NK-92 treated with Interleukin-12 subunit alpha and Interleukin-12 subunit beta, amount 100 ng/mL, for 24 hours (cell line): ENCODE results near the gene IQUB.
"Not testable (repeated sequence)": the region's sequence is repeated elsewhere in the genome, so short reads cannot be mapped to it uniquely, and the experiment has no call there.

ENCODE experiments used
- DNase-seq: peaks from one replicate; lab custom pipeline; 2025; lab: John Stamatoyannopoulos, UW

Gene IQUB

GRCh38 chr7:123534383-123535260 lies at the start of gene IQUB:
Gene IQUB (minus strand): TSS chr7:123534595. CDS start chr7:123512340, 22,255 bp downstream.
- DNase-seq: peak; percentile 75

- DNase-seq: no peak
Measured at GRCh38 chr7:123583821-123584220, 49.4 kb upstream of the IQUB start.

DNA sequence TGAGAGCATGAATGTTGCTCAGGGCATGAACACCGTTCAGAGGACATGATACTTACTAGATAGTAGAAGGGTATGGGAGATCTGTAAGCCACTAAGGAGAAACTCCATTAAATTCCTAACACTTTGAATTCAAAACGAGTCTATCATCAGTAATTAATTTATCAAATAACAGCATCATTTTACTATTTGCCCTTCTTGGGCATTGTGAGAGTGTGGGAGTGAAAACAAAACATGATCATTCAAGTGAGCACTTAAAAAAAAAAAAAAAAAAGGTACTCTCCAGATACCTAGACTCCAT lies 46.7 kb upstream of the IQUB start:
- DNase-seq: no peak

DNA sequence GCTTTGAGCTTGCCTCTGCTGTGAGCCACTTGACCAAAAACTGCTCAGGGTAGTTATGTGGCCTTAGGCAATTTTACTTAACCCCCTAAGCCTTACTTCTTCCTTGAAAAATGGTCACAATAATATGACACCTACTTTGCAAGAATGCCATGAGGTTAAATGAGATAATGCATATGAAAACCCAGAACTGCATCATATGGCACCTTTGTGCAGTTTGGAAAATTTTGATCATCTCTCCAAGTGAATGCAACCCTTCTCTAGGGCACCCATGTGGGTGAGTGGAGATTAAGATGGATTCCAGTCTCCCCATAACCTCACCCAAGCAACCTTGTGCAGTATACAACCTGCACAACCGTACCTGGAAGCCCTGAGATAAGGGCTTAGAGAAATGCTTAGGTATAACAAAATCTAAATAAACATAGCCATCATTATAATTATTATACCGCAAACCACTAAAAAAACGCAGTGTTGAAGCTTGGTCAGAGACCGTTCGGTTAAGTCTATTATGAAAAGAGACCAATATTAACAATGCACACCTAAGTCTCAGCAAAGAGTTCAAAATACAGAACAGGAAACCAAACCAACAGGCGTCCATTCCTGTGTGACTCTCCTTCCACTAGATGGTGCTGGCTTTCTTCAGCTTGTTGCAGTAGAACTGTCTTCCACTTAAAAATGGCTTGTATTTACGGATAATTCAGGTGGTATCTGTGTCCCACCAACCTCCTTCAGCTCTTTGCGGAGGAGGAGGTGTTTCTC lies 46.2 kb upstream of the IQUB start:
- DNase-seq: no peak

DNA sequence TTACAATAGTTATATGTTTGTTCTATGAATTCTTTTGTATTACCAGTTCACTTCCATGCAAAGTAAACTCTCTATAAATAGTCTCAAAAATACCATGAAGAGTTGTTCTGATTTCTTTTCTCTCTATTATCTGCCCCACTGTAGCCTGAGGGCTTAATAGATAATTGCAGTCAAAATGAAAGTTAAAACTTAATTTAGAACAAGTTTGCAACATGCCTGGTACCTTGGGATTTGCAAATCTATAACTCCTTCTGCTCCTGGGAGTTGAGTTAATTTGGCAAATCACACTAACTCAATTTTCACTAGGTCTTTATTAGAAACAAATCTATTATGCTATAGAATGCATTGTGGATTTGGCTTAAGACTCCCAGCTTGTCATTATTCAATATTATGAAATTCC lies 45.0 kb upstream of the IQUB start:
- DNase-seq: no peak

DNA sequence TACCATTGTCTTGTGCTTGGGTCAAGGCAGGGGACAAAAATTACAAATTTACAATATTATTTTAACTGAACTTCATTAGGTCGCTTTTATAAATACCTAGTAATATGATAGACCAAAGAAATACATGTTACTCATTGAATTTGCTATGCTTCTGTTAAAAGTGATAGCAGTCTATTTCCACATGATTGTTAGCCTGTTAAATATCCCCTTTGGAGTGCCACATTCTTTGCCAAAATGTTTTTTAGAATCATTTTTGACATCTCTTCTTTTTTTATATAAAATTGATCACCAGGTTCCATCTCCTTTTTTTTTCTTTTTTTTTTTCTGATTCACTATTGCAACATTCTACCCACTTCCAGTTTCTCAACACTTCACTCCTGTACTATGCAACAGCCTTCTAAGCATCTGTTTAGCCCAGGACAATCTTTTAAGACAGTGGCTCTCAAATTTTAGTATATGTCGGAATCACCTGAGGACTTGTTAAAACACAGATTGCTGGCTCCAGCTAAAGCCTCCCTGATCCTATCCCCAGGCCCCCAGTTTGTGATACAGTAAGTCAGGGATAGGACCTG lies 39.6 kb upstream of the IQUB start:
- no peak for DNase-seq

DNA sequence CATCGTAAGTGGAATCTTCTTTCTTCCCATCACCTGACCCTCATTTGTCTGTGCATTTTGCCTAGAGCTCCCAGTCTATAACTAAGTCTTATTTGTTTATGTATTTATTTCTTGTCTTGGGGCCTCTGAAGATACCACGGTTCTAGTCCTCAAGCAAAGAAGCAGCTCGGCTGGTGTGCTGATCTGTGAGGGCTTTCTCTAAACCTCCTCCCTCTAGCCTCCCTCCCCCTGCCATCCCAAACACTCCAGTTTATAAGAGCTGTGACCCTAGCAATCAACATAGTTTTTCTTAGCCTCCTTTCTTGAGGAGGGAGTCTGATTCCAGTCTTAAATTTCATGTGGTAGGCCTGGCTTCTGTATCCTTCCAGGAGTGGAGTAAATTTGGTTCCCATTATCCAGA lies 38.9 kb upstream of the IQUB start:
- DNase-seq: no peak

DNA sequence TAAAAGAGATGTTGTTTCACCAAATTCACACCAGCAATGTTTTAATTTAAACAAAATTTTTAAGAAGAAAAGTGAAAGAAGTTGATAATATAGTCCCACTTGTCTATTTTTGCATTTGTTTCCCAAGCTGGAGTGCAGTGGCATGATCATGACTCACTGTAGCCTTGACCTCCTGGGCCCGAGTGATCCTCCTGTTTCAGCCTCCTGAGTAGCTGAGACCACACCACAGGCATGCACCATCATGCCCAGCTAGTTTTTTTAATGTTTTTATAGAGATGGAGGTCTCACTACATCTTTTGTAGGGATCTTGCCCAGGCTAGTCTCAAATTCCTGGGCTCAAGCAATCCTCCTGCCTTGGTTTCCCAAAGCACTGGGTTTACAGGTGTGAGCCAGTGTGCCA lies 37.3 kb upstream of the IQUB start:
- no peak for DNase-seq

DNA sequence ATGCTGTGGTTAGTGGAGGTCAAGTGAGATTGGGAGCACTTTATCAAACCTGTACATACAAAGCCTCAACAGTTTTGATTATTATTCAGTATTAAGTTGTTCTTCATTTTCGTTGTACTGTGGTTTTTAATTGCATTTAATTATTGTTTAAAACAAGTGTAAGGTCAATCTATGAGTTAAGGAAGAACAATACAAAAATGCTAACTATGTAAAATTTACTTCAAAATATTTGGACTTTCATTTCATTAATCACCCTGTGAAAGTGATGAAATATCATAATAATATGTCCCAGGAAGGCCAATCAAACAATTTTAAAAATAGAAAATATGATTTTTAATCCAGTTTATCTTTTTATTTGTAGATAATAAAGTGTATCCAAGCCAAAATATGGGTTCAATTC lies 36.8 kb upstream of the IQUB start:
- DNase-seq: no peak

DNA sequence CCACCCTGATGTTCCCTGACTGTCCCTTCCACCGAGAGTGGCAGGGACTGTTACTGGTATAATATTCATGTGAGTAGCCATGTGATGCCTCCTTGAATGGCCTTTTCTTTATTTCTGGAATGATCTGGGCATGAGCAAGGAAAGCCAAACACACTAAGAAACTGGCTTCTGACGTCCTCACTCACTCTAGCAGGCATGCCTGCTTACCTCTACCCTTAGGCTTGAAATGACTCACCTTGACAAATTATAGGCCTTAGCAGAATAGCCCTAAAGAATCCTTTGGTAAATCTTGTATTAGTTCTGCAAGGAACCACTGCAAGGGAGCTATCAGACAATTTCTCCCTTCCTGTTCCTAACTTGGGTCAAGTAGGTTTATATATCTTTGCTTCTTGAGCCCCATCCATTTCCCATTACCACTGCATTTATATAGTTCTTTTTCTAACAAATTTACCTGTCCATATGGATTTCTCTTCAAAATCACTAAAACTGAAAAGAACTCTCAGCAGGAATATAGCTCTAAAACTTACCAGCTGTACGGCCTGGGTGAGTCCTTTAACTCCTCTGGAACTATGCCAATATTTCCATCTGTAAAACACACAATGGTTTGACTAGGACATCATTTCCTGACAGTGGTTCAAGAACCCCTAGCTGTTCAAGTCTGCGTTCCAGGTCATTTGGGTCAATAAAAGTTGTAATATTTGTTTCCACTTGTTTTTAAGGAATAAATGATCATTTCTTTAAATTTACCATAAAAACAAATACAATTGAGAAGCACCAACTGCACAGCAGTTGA lies 36.2 kb upstream of the IQUB start:
- DNase-seq: no peak

- no peak for DNase-seq
Measured at GRCh38 chr7:123569352-123570010, 35.1 kb upstream of the IQUB start.

DNA sequence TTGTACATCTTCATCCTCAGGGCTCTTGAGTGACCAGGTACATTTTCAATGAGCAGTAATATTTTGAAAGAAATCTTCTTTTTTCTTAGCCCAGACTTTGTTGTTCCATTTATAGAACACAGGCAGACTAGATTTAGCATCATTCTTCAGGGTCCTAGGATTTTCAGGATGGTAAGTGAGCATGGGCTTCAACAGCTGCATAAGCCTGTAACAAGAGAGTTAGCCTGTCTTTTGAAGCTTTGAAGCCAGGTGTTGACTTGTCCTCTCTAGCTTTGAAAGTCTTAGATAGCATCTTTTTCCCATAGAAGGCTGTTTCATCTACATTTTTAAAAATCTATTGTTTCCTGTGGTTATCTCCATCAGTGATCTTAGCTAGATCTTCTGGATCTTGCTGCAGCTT lies 27.7 kb upstream of the IQUB start:
- no peak for DNase-seq

DNA sequence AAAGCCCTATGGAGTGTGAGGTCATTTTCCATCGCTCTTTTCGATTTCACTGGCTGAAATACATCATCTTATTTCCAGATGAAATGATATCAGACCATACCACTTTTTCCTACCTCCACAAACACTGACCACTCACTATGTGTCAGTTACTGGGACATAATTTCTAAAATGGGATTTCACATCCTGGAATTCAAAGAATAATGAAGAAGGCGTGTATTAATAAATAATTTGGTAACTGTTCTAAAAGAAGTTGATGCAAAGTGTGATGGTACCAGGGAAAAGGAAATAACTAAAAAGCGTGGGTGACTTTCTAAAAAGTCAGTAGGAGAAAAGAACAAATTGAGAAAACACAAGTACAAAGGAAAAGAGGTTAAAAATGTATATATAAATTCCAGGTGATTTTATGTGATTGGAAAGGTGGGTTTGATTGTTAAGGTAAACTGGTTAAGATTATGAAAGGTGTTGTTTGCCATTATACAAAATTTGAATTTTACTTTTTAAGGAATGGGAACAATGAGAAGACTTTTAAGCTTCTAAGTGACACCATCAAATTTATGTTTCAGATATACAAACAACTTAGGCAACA lies 24.0 kb upstream of the IQUB start:
- no peak for DNase-seq

- peak; percentile 97 for DNase-seq
Measured at GRCh38 chr7:123557398-123558288, 23.2 kb upstream of the IQUB start, which contains the start of gene NDUFA5. Gene NDUFA5 (minus strand): TSS chr7:123557818. CDS start chr7:123557795, 23 bp downstream.

- DNase-seq: no peak
Measured at GRCh38 chr7:123557016-123557397, 22.6 kb upstream of the IQUB start.

GRCh38 chr7:123555484-123555883 lies 21.1 kb upstream of the IQUB start:
- DNase-seq: no peak

DNA sequence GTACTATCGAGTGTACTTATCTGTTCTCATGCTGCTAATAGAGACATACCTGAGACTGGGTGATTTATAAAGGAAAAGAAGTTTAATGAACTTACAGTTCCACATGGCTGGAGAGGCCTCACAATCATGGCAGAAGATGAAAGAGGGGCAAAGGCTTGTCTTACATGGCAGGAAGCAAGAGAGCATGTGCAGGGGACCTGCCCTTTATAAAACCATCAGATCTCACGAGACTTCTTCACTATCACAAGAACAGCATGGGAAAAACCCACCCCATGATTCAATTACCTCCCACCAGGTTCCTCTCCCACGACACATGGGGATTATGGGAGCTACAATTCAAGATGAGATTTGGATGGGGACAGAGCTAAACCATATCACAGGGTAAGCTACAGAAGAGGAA lies 18.8 kb upstream of the IQUB start:
- no peak for DNase-seq

DNA sequence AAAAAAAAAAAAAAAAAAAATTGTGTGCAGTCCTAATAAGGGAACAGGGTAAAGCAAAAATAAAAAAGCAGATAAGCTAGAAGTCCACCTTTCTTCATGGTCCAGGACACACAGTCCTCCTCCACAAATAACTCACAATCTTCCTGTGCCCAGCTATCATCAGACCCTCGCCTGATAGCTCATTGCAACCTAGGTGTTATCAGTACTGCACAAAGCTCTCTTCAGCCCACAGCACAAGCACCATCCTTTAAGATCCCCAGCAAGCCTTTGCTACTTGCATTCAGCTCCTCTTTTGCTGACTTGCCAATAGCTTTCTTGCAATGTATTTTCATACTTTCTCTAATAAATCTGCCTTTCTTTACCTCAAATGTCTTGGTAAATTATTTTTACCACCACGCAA lies 18.2 kb upstream of the IQUB start:
- DNase-seq: no peak

GRCh38 chr7:123552134-123552533 lies 17.7 kb upstream of the IQUB start:
- not testable (repeated sequence) for DNase-seq

- no peak for DNase-seq
Measured at GRCh38 chr7:123548406-123548805, 14.0 kb upstream of the IQUB start.
